Measurements from ENCODE around the gene FOXD3. TPM values are rescaled to one million over a fixed set of nuclear protein-coding genes. Genes with fewer than 3 reads are reported as not detected.
"Not testable (repeated sequence)": the region's sequence is repeated elsewhere in the genome, so short reads cannot be mapped to it uniquely, and the experiment has no call there.

FOXD3 gene
- total RNA-seq, 1 donor from 2014 or later, result 0.70 TPM

DNA sequence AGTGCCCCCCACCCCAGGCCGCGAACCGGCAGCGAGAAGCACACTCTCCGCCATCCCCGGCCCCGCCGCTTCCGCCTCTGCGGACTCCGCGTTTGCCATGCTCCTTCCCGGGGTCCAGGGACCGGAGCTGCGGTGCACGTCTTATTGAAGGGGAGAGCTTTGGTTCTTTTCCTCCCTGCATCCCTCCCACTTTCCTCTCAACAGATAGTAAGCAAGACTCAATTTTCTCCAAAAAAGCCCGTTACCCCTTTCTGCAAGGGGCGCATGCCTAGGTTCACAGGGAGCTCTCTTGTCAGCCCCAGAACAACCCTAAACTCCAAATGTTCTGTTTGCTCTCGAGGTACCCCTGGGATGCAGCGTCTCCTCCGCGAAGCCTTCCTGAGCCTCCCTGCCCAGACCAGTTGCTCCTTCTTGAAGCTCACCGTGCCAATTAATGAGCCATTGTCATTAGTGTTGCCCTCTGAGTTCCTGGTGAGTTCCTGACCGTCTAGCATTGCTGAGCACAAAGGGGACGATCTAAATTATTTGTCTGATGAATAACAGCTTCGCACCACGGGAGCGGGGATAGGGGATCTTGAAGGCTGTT lies 8.1 kb downstream of the FOXD3 start:
- Mint-ChIP-seq H3K27ac (no peak overlapping the region), H3K27me3 (peaks cover 95% of the 10 kb centered on the region), H3K4me3 (peak overlapping the region; percentile 70), H3K4me1 (ENCODE audit: unreplicated experiment) (peaks cover 5% of the 10 kb centered on the region), H3K36me3 (no peaks in the 10 kb centered on the region), H3K9me3 (no peaks in the 10 kb centered on the region)
- DNase-seq (ENCODE audit: extremely low spot score, unreplicated experiment), result no peak
- TF ChIP-seq, protein P1, sequence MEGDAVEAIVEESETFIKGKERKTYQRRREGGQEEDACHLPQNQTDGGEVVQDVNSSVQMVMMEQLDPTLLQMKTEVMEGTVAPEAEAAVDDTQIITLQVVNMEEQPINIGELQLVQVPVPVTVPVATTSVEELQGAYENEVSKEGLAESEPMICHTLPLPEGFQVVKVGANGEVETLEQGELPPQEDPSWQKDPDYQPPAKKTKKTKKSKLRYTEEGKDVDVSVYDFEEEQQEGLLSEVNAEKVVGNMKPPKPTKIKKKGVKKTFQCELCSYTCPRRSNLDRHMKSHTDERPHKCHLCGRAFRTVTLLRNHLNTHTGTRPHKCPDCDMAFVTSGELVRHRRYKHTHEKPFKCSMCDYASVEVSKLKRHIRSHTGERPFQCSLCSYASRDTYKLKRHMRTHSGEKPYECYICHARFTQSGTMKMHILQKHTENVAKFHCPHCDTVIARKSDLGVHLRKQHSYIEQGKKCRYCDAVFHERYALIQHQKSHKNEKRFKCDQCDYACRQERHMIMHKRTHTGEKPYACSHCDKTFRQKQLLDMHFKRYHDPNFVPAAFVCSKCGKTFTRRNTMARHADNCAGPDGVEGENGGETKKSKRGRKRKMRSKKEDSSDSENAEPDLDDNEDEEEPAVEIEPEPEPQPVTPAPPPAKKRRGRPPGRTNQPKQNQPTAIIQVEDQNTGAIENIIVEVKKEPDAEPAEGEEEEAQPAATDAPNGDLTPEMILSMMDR (conservative IDR thresholded peaks at IDR 0.05), result no peak

DNA sequence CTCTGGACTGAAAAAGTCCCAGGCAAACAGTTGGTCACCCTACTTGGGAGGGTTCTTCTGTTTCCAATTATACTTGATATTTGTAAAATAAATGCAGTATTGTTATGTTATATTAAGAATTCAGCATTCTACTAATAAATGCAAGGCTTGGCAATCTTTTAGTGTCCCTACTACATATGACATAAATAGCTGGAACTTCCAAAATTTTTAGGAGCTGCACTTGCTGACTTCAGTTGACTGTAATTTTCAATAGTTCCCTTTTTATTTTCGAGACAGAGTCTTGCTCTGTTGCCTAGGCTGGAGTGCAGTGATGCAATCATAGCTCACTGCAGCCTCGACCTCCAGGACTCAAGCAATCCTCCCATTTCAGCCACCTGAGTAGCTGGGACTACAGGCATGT lies 20.0 kb downstream of the FOXD3 start:
- Mint-ChIP-seq H3K4me1 (ENCODE audit: unreplicated experiment) (no peaks in the 10 kb centered on the region), H3K4me3 (no peak overlapping the region), H3K27me3 (peaks cover 30% of the 10 kb centered on the region), H3K36me3 (no peaks in the 10 kb centered on the region), H3K9me3 (no peaks in the 10 kb centered on the region), H3K27ac (no peak overlapping the region)
- DNase-seq (ENCODE audit: extremely low spot score, unreplicated experiment), result no peak
- TF ChIP-seq, protein P1 (conservative IDR thresholded peaks at IDR 0.05), result no peak

- no peak for DNase-seq (ENCODE audit: extremely low spot score, unreplicated experiment)
- H3K4me3 Mint-ChIP-seq, result no peak overlapping the region
- H3K36me3 Mint-ChIP-seq, result no peaks in the 10 kb centered on the region
- no peaks in the 10 kb centered on the region for H3K4me1 Mint-ChIP-seq (ENCODE audit: unreplicated experiment)
- H3K27ac Mint-ChIP-seq, result no peak overlapping the region
- no peaks in the 10 kb centered on the region for H3K9me3 Mint-ChIP-seq
- H3K27me3 Mint-ChIP-seq, result peaks cover 35% of the 10 kb centered on the region
- TF ChIP-seq, protein P1 (conservative IDR thresholded peaks at IDR 0.05), result no peak
Observed at GRCh38 chr1:63343922-63344321, 21.6 kb downstream of the FOXD3 start.

GRCh38 chr1:63350320-63350719 lies 28.0 kb downstream of the FOXD3 start:
- Mint-ChIP-seq H3K27ac (no peak overlapping the region), H3K4me3 (no peak overlapping the region), H3K27me3 (peaks cover 56% of the 10 kb centered on the region), H3K9me3 (no peaks in the 10 kb centered on the region), H3K36me3 (no peaks in the 10 kb centered on the region), H3K4me1 (ENCODE audit: unreplicated experiment) (no peaks in the 10 kb centered on the region)
- no peak for DNase-seq (ENCODE audit: extremely low spot score, unreplicated experiment)
- TF ChIP-seq, protein P1 (conservative IDR thresholded peaks at IDR 0.05), result no peak

- TF ChIP-seq, protein P1 (conservative IDR thresholded peaks at IDR 0.05), result no peak
- Mint-ChIP-seq H3K9me3 (no peaks in the 10 kb centered on the region), H3K27ac (no peak overlapping the region), H3K4me1 (ENCODE audit: unreplicated experiment) (no peaks in the 10 kb centered on the region), H3K36me3 (no peaks in the 10 kb centered on the region), H3K4me3 (no peak overlapping the region), H3K27me3 (peaks cover 55% of the 10 kb centered on the region)
- no peak for DNase-seq (ENCODE audit: extremely low spot score, unreplicated experiment)
Observed at GRCh38 chr1:63352736-63353135, 30.4 kb downstream of the FOXD3 start.

- DNase-seq (ENCODE audit: extremely low spot score, unreplicated experiment); H3K9me3 Mint-ChIP-seq; H3K27ac Mint-ChIP-seq; H3K4me3 Mint-ChIP-seq; H3K4me1 Mint-ChIP-seq (ENCODE audit: unreplicated experiment); H3K36me3 Mint-ChIP-seq: not testable (repeated sequence)
- peaks cover 44% of the 10 kb centered on the region for H3K27me3 Mint-ChIP-seq
Observed at GRCh38 chr1:63356234-63356633, 33.9 kb downstream of the FOXD3 start.

Measured in type B pancreatic cell (in vitro differentiated cells).